Measurements from ENCODE around the gene XPO1. TPM values are rescaled to one million over a fixed set of nuclear protein-coding genes. Genes with fewer than 3 reads are reported as not detected.

The XPO1 gene
- total and polyA plus RNA-seq, 2 of the 4 experiments (the other 2 are of a cell fraction): 78.5 to 104 TPM

- WGBS, 2 experiments (ENCODE audit: extremely low coverage in 2 of 2, insufficient read length in 1 of 2): no CpG with 5 or more reads among the region's 2 CpGs
- dilution Hi-C loops (cut with HindIII; ENCODE audit: low sequenced_read_pairs, unreplicated experiment): no loop called here
- Histone ChIP-seq H3K9me1 (ENCODE audit: insufficient read depth, low read length) (peaks cover 35% of the 10 kb centered on the region), H2AFZ (replicated peaks; ENCODE audit: low read length, poor library complexity) (no peak overlapping the region), H2BK20ac (ENCODE audit: low read depth, low read length) (no peak overlapping the region), H3K4ac (ENCODE audit: low read depth, low read length) (no peak overlapping the region), H3K23ac (ENCODE audit: low read depth, low read length) (no peak overlapping the region), H3K9ac (ENCODE audit: low read depth, low read length) (no peak overlapping the region), H3K9me3 (ENCODE audit: control insufficient read depth, insufficient read depth, low read length) (no peaks in the 10 kb centered on the region), H2AK5ac (ENCODE audit: low read depth, low read length) (no peak overlapping the region), H3K14ac (replicated peaks; ENCODE audit: low read depth, low read length) (no peak overlapping the region), H4K20me1 (ENCODE audit: insufficient read depth, low read length) (peaks cover 91% of the 10 kb centered on the region), H3K4me3 (ENCODE audit: insufficient read depth, low read depth, low read length) (no peak overlapping the region), H3K79me1 (ENCODE audit: low read depth in 1 of 2, low read length in 2 of 2) (peaks cover 4 to 71% of the 10 kb centered on the region in 2 experiments; a peak in 3 of 4 replicates), H4K91ac (ENCODE audit: insufficient read depth, low read depth, low read length) (no peak overlapping the region), H3K56ac (ENCODE audit: extremely low read depth, insufficient read depth, low read length) (no peak overlapping the region), H4K5ac (ENCODE audit: low read depth, low read length) (no peak overlapping the region), H4K8ac (ENCODE audit: low read depth in 2 of 2, low read length in 2 of 2) (no peak overlapping the region), H3K36me3 (ENCODE audit: control insufficient read depth, insufficient read depth, low read length) (peaks cover 1% of the 10 kb centered on the region; the same call in 1 of the 2 replicates), H3K27ac (ENCODE audit: insufficient read depth, low read length) (no peak overlapping the region), H3K4me1 (ENCODE audit: control insufficient read depth, insufficient read depth, low read length) (peaks cover 8% of the 10 kb centered on the region), H3K4me2 (ENCODE audit: low read depth, low read length) (0 out of 2 replicates have a peak overlapping the region, but pooled peaks have one; percentile 35), H2BK120ac (ENCODE audit: low read depth, low read length) (no peak overlapping the region), H3K18ac (ENCODE audit: low read depth, low read length) (no peak overlapping the region), H2AK9ac (replicated peaks; ENCODE audit: low read depth, low read length, poor library complexity) (no peak overlapping the region), H3K27me3 (ENCODE audit: control insufficient read depth, insufficient read depth, low read length) (no peaks in the 10 kb centered on the region), H2BK15ac (ENCODE audit: low read depth, low read length) (no peak overlapping the region), H2BK5ac (ENCODE audit: low read depth, low read length, poor library complexity, severe bottlenecking) (no peak overlapping the region)
- intact Hi-C loops (cut with micrococcal nuclease): no loop called here
- BruUV-seq (replicated peaks): no TSS peak
- ChIA-PET CTCF (no interaction called here), POLR2A (ENCODE audit: unreplicated experiment) (no interaction called here)
- no peak for DNase-seq
- no peak; the same call in 1 of the 2 replicates for ATAC-seq (ENCODE audit: low read depth)
- in situ Hi-C loops (cut with MboI; ENCODE audit: low sequenced_read_pairs): no loop called here
- TF ChIP-seq RCOR1 (IDR thresholded peaks at IDR 0.05; ENCODE audit: insufficient replicate concordance, low read length) (no peak), MXI1 (IDR thresholded peaks at IDR 0.05; ENCODE audit: borderline replicate concordance, low read depth, low read length) (no peak), RAD21 (IDR thresholded peaks at IDR 0.05; ENCODE audit: low read length) (no peak), USF2 (IDR thresholded peaks at IDR 0.05; ENCODE audit: low read depth, low read length) (no peak), SMC3 (IDR thresholded peaks at IDR 0.05; ENCODE audit: low read depth, low read length) (no peak), BHLHE40 (IDR thresholded peaks at IDR 0.05; ENCODE audit: low read depth, low read length) (no peak), CEBPB (IDR thresholded peaks at IDR 0.05; ENCODE audit: low read depth, low read length) (no peak), RFX5 (IDR thresholded peaks at IDR 0.05; ENCODE audit: low read depth, low read length) (no peak), ELK1 (IDR thresholded peaks at IDR 0.05; ENCODE audit: borderline replicate concordance, low read depth, low read length) (no peak), NFE2L2 (IDR thresholded peaks at IDR 0.05; ENCODE audit: low read depth, low read length) (no peak), FOS (IDR thresholded peaks at IDR 0.05; ENCODE audit: low read depth, low read length) (no peak), CTCF (conservative IDR thresholded peaks at IDR 0.05; ENCODE audit: low read depth, low read length) (no peak), MAFK (IDR thresholded peaks at IDR 0.05; ENCODE audit: low read depth, low read length) (no peak), MAZ (IDR thresholded peaks at IDR 0.05; ENCODE audit: borderline replicate concordance, low read depth, low read length) (no peak), POLR2A (IDR thresholded peaks at IDR 0.05; ENCODE audit: low read depth, low read length) (no peak), CHD1 (IDR thresholded peaks at IDR 0.05; ENCODE audit: low read depth, low read length) (no peak)
Observed at GRCh38 chr2:61436092-61436491, 102.1 kb downstream of the XPO1 start.
